ENCODE results near the gene CORO1C. TPM values are rescaled to one million over a fixed set of nuclear protein-coding genes. Genes with fewer than 3 reads are reported as not detected.

The CORO1C gene
- total RNA-seq, 1 experiment from 2014 or later, result 195 TPM

- TF ChIP-seq CTCF (IDR thresholded peaks at IDR 0.05; ENCODE audit: insufficient read depth in 1 of 2, low read depth in 1 of 2, low read length in 1 of 2, severe bottlenecking in 1 of 2, unreplicated experiment in 1 of 2), result no peak
- H3K27ac Mint-ChIP-seq (ENCODE audit: unreplicated experiment), result no peak overlapping the region
- no peaks in the 10 kb centered on the region for H3K9me3 Mint-ChIP-seq (ENCODE audit: unreplicated experiment)
- CTCF ChIA-PET, result no interaction called here
- no TSS peak for BruUV-seq (replicated peaks)
- POLR2A ChIA-PET, result no interaction called here
- H3K4me1 ChIP-seq, result no peaks in the 10 kb centered on the region
- H3K27me3 ChIP-seq (replicated peaks; ENCODE audit: control insufficient read depth, insufficient read depth, low read length), result no peaks in the 10 kb centered on the region
- no peaks in the 10 kb centered on the region for H3K36me3 Mint-ChIP-seq (ENCODE audit: insufficient read depth, unreplicated experiment)
- intact Hi-C loops (cut with micrococcal nuclease; ENCODE audit: unreplicated experiment), result no loop called here
- no peaks in the 10 kb centered on the region for H3K9me3 ChIP-seq
- no peaks in the 10 kb centered on the region for H3K36me3 ChIP-seq (ENCODE audit: control insufficient read depth, insufficient read depth, low read length)
- H3K4me3 ChIP-seq (ENCODE audit: low read depth, low read length), result no peak overlapping the region
- no peak for DNase-seq
- no peaks in the 10 kb centered on the region for H3K4me1 Mint-ChIP-seq (ENCODE audit: low read depth, unreplicated experiment)
- no peak overlapping the region for H3K4me3 Mint-ChIP-seq (ENCODE audit: unreplicated experiment)
- H3K27me3 Mint-ChIP-seq (ENCODE audit: insufficient read depth, unreplicated experiment), result peaks cover 6% of the 10 kb centered on the region
These were observed 120.3 kb downstream of the CORO1C start for GRCh38 chr12:108610856-108611605.

- Mint-ChIP-seq H3K9me3 (ENCODE audit: unreplicated experiment) (no peaks in the 10 kb centered on the region), H3K4me1 (ENCODE audit: low read depth, unreplicated experiment) (no peaks in the 10 kb centered on the region), H3K36me3 (ENCODE audit: insufficient read depth, unreplicated experiment) (no peaks in the 10 kb centered on the region), H3K27me3 (ENCODE audit: insufficient read depth, unreplicated experiment) (peaks cover 6% of the 10 kb centered on the region), H3K27ac (ENCODE audit: unreplicated experiment) (no peak overlapping the region), H3K4me3 (ENCODE audit: unreplicated experiment) (no peak overlapping the region)
- no peaks in the 10 kb centered on the region for H3K4me1 ChIP-seq
- no peak overlapping the region for H3K4me3 ChIP-seq (ENCODE audit: low read depth, low read length)
- no peaks in the 10 kb centered on the region for H3K27me3 ChIP-seq (replicated peaks; ENCODE audit: control insufficient read depth, insufficient read depth, low read length)
- no peak for TF ChIP-seq CTCF (IDR thresholded peaks at IDR 0.05; ENCODE audit: insufficient read depth in 1 of 2, low read depth in 1 of 2, low read length in 1 of 2, severe bottlenecking in 1 of 2, unreplicated experiment in 1 of 2)
- ChIA-PET POLR2A (no interaction called here), CTCF (no interaction called here)
- H3K36me3 ChIP-seq (ENCODE audit: control insufficient read depth, insufficient read depth, low read length), result no peaks in the 10 kb centered on the region
- H3K9me3 ChIP-seq, result no peaks in the 10 kb centered on the region
- no TSS peak for BruUV-seq (replicated peaks)
- no peak for DNase-seq
- intact Hi-C loops (cut with micrococcal nuclease; ENCODE audit: unreplicated experiment), result no loop called here
These were observed 120.9 kb downstream of the CORO1C start for GRCh38 chr12:108610336-108610815.

- Mint-ChIP-seq H3K9me3 (ENCODE audit: unreplicated experiment) (no peaks in the 10 kb centered on the region), H3K4me3 (ENCODE audit: unreplicated experiment) (no peak overlapping the region), H3K27ac (ENCODE audit: unreplicated experiment) (no peak overlapping the region), H3K27me3 (ENCODE audit: insufficient read depth, unreplicated experiment) (peaks cover 6% of the 10 kb centered on the region), H3K4me1 (ENCODE audit: low read depth, unreplicated experiment) (no peaks in the 10 kb centered on the region), H3K36me3 (ENCODE audit: insufficient read depth, unreplicated experiment) (no peaks in the 10 kb centered on the region)
- no peak for TF ChIP-seq CTCF (IDR thresholded peaks at IDR 0.05; ENCODE audit: insufficient read depth in 1 of 2, low read depth in 1 of 2, low read length in 1 of 2, severe bottlenecking in 1 of 2, unreplicated experiment in 1 of 2)
- Histone ChIP-seq H3K9me3 (no peaks in the 10 kb centered on the region), H3K4me3 (ENCODE audit: low read depth, low read length) (no peak overlapping the region), H3K27me3 (replicated peaks; ENCODE audit: control insufficient read depth, insufficient read depth, low read length) (no peaks in the 10 kb centered on the region), H3K36me3 (ENCODE audit: control insufficient read depth, insufficient read depth, low read length) (no peaks in the 10 kb centered on the region), H3K4me1 (no peaks in the 10 kb centered on the region)
- DNase-seq, result no peak
- intact Hi-C loops (cut with micrococcal nuclease; ENCODE audit: unreplicated experiment), result no loop called here
- CTCF ChIA-PET, result no interaction called here
- POLR2A ChIA-PET, result no interaction called here
- no TSS peak for BruUV-seq (replicated peaks)
These were observed 121.6 kb downstream of the CORO1C start for GRCh38 chr12:108609537-108610335.

All from Caco-2 (cell line).